Renal pelvis (tissue), 3 donors: Measurements from ENCODE around the gene LEKR1. TPM values are rescaled to one million over a fixed set of nuclear protein-coding genes. Genes with fewer than 3 reads are reported as not detected.

Experiments used
- polyA plus RNA-seq, 3 donors: library from polyadenylated mRNA; unstranded; fragments of 120-200 nt; gene quantifications; one replicate each; pipeline ENCODE4 v1.2.1, GENCODE V29; 2013; ENCODE audit not compliant: insufficient read length in 3 of 3

LEKR1 gene
- polyA plus RNA-seq, 3 donors, result 1.3 to 4.2 (median 3.8) TPM

Other genes with a start within 250 kb of the LEKR1 start
- 10 to 100 TPM; 22.4 to 23.8 (median 23.1) TPM for gene TIPARP, start 151.8 kb upstream of the LEKR1 start, polyA plus RNA-seq